Hematopoietic multipotent progenitor cell treated with erythropoietin and hydrocortisone succinate and interleukin-3 and kit ligand, for 15 days (in vitro differentiated cells): ENCODE data around the gene ZNF282.
A peak's percentile ranks its signal among the peaks of the same experiment; 100 is the strongest.
"Not testable (repeated sequence)": the region's sequence is repeated elsewhere in the genome, so short reads cannot be mapped to it uniquely, and the experiment has no call there.

Experiments
- DNase-seq: peaks from one replicate; pipeline ENCODE4 v3.0.0-alpha.2; 2015; ENCODE audit warnings: low spot score

The ZNF282 gene

GRCh38 chr7:149225106-149225505 is 29.8 kb downstream of the ZNF282 start:
- no peak for DNase-seq

DNA sequence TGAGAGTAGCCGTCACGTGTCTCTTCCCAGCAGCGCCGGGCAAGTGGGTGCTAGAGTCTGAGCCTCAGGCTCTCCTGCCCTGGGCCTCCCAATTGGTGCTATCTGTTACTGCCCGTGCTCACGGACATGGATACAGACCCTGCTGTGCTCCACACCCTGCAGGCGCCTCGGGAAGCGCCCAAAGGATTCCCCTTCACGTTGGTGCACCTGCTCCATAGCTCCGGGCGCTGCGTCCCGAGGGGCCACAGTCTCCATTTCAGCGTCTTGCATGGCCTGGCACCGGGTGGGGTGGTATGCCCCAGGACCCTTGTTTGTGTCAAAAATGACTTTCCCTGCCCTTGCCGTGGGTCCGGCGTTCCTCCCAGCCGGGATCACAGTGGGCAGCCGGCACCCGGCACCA is 30.3 kb downstream of the ZNF282 start:
- no peak for DNase-seq

DNA sequence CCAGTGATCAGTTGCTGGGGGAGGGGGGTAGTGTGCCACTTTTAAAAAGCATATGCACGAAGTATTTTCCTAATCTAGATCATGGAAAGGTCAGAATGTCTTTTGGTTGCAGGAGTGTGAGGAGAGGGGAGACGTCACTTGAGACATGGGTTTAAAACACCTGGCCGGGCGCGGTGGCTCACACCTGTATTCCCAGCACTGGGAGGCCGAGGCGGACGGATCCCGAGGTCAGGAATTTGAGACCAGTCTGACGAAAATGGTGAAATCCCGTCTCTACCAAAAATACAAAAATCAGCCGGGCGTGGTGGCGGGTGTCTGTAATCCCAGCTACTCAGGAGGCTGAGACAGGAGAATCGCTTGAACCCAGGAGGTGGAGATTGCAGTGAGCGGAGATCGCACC is 31.0 kb downstream of the ZNF282 start:
- not testable (repeated sequence) for DNase-seq

DNA sequence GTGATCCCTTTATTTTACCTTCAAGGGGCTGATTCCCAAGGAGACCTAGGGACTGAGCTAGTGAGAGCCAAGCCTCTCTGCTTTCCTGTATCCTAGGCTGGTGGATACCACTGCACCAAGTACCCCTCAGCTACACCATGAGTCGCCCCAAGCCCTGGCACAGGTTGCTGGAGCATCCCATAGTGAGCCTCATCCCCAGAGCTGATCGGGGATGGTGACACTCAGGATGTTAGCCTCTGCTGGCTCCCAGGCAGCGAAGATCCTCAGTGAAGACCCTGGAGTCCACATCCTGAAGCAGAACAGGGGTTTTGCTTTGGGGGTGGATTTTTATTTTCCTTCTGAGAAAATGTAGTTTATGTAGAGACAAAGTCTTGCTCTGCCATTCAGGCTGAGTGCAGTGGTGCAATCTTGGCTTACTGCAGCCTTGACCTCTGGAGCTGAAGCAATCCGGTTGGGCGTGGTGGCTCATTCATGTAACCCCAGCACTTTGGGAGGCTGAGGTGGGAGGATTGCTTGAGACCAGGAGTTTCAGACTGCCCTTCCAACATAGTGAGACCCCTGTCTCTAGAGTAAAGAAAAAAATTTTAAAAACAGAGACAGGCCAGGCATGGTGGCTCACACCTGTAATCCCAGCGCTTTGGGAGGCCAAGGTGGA is 31.6 kb downstream of the ZNF282 start:
- no peak for DNase-seq

DNA sequence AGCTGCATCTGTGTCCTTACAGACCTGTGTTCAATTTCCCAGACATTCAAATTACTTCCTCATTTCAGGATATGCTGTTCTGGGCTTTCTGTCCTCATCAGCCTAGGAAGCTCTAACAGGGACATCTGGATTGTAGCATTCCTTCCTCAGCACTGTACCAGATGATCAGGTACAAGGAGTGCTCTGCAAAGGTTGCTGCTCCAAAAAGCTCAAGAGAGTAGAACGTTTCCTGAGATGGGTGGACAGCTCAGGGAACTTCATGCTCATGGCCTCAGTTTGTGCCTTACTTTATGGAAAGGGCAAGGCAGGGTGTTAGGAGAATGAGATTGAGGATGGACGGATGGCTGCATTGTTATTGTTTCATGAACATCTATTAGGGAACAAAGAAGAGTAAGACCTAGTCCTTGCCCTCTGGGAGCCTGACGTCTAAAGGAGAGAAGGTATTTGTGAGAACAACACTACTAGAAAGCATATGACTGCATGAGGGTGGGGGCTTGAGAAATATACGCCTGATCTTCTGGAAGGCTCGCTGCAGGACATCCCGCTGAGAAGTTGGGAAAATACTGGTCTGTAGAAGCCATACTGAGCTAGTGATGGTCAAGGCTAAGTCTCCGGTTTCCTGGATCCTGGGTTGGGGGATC is 33.6 kb downstream of the ZNF282 start:
- DNase-seq, result no peak

GRCh38 chr7:149229526-149229925 is 34.2 kb downstream of the ZNF282 start:
- no peak for DNase-seq

DNA sequence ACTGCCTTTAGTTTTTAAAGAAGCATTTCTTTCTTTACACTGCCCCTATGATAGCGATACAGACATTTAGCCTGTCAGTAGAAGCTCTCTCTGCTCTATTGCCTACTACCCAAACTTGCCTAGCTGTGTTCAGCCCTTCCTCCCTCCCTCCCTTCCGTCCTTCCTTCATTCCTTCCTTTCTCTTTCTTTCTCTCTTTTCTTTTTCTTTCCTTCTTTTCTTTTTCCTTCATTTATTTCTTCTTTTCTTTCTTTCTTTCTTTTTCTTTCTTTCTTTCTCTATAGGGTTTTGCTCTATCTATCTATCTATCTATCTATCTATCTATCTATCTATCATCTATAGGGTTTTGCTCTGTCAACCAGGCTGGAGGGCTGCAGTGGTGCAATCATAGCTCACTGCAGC is 37.0 kb downstream of the ZNF282 start:
- DNase-seq, result no peak

DNA sequence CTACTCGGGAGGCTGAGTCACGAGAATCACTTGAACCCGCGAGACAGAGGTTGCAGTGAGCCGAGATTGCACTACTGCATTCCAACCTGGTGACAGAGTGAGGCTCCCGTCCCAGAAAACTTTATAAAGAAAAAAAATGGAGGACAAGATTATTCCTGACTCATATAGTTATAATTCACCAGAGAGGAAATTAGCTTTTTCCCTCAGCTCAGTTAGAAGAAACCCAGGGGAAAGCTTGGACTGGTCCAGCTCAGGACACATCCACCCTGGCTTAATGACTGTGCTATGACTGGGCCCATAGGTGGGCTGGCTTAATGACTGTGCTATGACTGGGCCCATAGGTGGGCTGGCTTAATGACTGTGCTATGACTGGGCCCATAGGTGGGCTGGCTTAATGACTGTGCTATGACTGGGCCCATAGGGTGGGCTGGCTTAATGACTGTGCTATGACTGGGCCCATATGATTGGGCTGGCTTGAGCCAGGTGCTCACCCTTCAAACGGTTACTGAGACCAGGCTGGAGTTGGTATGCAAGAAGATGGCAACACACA is 38.4 kb downstream of the ZNF282 start:
- not testable (repeated sequence) for DNase-seq

DNA sequence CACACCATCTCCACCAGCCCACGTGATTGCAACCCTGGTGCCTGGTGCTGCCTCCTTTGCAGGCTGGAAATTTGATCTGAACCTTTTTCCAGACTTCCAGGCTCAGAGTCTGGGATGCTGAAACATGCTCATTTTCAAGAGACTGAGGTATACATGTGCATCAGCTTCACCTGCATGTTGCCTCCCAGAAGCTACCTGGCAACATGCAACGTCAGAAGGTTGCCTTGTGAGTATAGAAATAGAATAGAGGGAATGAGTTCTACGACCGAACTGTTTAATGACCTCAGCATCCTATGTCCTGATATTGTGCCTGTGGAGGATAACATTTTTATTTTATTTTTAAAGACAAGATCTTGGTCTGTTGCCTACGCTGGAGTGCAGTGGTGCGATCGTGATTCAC is 42.2 kb downstream of the ZNF282 start:
- DNase-seq, result no peak

DNA sequence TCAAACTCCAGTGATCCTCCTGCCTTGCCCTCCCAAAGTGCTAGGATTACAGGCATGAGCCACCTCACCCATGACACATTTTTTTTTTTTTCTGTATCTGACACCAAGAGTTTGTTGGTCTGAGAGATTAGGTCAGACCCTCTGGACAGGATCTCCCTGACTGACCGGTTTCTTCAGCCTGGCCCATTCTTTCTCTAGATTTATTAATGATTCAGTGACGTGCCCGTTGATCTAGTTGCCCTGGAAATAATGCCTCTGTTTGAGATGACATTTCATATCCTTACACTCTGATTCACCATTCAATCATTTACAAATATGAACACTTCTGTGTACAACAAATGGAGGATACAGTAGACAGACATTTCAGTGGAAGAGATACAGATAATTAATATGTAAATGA is 42.7 kb downstream of the ZNF282 start:
- DNase-seq, result no peak

DNA sequence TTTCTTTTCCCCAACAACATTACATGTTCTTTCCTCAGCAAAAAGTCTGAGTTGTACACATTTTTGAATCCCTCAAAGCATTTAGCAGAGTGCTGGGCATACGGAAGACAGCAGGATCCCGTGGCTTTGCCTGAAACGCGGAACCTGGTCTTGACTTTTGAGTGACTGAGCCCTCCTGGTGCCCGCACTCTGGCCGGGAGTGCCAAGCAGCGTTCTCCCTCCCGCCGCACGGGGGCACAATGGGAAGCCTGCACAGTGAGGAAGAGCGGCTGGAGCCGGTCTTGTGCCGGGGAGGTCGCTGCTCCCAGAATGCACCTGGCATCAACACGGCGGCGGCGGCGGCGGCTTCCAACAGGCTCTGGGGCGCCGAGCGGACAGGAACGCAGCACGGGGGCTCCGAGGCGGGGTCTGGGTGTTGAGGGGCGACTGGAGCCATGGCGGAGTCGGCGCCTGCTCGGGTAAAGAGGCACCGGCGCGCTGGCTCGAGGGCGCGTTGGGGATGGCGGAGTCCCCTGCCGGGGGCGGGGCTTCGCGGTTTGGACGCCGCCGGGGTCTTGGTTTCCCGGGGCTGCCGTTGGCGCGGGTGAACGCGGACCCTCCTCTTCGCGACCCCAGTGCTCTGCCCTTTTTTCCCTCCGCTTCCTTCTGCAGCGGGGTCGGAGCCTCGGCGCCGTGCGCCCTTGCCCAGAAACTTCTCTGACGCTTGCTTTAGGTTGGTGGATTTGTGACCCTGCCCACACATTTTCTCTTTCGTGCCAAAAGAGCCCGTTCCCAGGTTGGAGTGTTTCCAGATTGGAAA is 44.2 kb downstream of the ZNF282 start, which contains the start of gene ZNF212:
Gene ZNF212 (plus strand): TSS at position 307 of the 799 bp plus-strand sequence. CDS start 128 bp downstream, at position 435.
- peak; percentile 89 for DNase-seq

- no peak for DNase-seq
These were observed 45.3 kb downstream of the ZNF282 start for GRCh38 chr7:149240637-149241036.

DNA sequence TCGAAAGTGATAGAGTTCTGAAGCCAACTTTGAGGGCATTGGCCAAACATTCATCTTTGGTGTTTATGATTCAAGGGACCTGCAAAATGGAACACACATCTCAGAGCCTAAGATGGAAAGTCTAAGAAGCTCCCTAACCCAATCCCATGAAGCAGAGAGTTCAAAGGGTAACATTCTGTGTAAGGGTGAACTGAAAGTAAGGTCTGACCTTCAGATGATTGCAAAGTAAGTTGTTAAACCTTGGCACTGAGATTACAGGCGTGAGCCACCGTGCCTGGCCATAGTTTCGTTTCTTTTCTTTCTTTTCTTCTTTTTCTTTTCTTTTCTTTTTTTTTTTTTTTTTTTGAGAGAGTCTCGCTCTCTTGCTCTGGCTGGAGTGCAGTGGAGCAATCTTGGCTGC is 46.4 kb downstream of the ZNF282 start:
- no peak for DNase-seq

DNA sequence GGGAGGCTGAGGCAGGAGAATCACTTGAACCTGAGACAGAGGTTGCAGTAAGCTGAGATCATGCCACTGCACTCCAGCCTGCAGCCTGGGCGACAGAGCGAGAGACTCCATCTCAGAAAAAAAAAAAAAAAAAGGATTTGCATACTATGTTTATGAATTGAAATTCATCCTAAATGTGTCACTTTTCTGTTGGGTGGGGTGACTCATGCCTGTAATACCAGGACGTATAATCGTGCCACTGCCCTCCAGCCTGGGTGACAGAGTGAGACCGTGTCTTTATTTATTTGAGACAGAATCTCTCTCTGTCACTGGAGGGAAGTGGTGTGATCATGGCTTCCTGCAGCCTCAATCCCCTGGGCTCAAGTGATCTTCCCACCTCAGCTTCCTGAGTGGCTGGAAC is 49.9 kb downstream of the ZNF282 start:
- no peak for DNase-seq

DNA sequence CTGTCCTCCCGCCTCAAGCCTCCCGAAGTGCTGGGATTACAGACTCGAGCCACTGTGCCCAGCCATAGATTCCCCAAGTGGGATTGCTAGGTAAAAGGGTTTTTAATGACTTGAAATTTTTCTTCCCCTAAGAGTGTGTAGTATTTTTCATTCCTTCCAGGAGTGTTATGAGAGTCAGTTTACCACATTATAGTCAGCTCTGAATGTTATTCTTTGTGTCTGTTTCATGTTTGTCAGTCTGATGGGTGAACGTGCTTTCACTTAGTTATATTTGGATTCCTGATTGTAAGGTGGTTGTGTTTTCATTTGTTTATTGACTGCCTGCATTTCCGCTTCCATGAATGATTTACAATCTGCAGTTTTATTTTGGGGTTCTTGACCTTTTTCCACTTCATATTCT is 50.4 kb downstream of the ZNF282 start:
- DNase-seq, result no peak

GRCh38 chr7:149248777-149249176 is 53.4 kb downstream of the ZNF282 start:
- DNase-seq, result no peak

DNA sequence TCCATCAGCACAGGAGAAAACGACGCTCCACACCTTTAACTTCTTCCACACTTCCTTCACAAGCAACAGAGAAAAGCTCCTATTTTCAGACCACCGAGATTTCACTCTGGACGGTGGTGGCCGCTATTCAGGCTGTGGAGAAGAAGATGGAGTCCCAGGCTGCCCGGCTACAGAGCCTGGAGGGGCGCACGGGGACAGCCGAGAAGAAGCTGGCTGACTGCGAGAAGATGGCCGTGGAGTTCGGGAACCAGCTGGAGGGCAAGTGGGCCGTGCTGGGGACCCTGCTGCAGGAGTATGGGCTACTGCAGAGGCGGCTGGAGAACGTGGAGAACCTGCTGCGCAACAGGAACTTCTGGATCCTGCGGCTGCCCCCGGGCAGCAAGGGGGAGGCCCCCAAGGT is 54.8 kb downstream of the ZNF282 start:
- DNase-seq, result not testable (repeated sequence)

GRCh38 chr7:149251518-149251917 is 56.2 kb downstream of the ZNF282 start:
- not testable (repeated sequence) for DNase-seq

DNA sequence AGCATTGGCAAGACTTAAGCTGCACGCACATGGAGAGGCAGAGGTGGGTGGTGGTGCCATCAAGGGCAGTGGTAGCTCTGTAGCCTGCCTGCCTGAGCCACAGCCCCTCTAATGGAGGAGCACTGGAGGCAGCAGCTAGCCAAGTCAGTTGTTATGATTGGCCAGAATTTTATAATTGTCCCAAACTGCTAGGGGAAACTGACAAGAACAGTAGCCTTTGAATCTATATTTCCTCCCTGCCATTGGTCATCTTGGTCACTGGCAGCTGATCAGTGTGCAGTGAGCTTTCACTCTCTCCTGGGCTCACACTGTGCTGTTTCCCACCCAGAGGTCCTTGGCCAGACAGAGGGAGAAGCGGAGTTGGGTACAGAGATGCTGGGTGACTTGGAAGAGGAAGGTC is 57.0 kb downstream of the ZNF282 start:
- no peak for DNase-seq

DNA sequence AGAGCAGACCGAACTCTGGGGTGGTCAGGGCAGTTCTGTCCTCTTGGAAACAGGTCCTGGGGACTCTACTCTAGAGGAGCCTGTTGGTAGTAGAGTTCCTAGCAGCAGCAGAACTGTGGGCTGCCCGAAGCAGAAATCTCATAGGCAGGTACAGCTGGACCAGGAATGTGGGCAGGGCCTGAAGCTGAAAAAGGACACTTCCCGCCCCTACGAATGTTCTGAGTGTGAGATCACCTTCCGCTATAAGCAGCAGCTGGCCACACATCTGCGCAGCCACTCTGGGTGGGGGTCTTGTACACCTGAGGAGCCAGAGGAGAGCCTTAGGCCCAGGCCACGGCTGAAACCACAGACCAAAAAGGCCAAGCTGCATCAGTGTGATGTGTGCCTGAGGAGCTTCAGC is 58.3 kb downstream of the ZNF282 start:
- DNase-seq, result no peak

- DNase-seq, result no peak
These were observed 59.0 kb downstream of the ZNF282 start for GRCh38 chr7:149254181-149254858.

DNA sequence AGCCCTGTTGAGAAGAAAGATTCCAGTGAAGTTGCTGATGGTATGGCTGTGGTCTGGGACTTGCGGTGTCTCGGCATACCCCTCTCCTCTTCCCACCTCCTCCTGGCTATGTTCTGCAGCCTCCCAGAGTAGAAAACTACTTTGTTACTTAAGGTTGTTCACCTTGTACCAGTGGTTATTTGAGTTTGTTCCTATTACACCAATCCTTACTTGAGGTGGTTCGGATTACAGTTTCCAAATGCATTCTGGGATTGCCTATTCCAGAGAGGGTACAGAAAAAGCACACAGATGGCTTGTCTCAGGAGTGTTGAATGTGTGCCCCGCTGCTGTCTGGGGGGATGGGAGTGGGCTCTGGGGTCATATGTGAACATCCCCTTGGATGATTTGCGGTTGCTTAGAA is 59.8 kb downstream of the ZNF282 start:
- DNase-seq, result no peak
